Activated CD4-positive, alpha-beta T cell treated with anti-CD3 and anti-CD28 coated beads for 48 hours (primary cell): ENCODE data around the gene SERPINE3.

Experiments used
- DNase-seq: peaks from one replicate; pipeline ENCODE4 v3.0.0-alpha.2; 2020

SERPINE3 gene

DNA sequence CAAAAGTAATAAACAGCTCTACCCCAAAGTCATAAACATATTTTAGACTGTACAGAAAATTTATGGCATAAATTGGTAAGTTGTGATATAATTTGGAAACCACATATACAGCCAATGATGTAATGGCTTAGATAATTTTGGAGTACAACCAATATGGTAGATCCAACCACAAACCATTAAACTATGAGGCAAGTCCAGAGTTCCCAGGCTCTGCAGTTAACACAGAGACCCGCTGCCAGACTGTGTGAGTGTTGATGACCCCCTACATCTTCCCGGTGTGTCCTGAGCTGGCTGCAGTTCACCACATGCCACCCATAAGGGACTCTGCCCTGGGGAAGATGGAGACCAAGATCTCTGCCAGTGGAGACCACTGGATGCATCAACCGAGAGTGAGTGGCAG is 9.9 kb upstream of the SERPINE3 start:
- no peak for DNase-seq

DNA sequence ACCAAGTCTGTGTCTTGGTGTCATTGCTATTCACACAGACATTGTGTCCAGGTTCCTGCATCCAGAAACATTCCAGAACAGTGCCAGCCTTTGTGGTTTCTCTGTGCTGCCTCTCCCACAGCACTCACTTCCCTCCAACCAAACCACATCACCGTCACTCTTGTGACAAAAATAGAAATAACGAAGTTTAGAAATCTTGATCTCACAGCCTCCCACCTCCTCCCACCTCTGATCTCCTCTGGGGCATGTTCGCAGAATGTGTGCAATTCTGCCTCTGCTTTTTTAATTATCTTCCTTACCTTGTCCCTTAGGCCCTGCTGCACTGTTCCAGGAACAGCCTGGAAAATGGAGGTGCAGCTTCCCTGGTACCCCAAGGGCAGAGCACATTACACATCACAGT is 8.7 kb upstream of the SERPINE3 start:
- no peak for DNase-seq

DNA sequence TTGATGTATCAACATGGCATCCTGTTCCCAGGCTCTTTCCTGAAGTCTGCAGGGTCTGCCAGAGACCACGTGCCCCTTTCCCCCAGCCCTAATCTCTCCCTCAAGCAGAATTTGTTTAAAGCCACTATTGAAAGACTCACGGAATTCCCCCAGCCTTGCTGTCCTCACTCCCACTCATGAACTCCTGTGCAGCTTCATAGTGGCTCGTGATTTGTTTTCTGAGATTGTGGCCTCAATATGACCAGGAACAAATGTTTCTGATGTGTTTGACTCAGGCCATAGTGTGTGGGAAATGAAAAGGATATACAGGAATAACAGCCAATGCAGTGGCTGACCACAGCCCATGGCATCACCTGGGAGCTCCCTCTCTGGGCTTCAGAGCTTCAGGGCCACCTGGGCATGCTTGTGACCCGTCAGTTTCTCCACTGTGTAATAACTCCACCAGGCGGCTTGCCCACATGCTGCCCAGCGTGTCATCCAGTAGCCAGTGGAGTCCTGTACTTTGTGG is 8.1 kb upstream of the SERPINE3 start:
- no peak for DNase-seq

DNA sequence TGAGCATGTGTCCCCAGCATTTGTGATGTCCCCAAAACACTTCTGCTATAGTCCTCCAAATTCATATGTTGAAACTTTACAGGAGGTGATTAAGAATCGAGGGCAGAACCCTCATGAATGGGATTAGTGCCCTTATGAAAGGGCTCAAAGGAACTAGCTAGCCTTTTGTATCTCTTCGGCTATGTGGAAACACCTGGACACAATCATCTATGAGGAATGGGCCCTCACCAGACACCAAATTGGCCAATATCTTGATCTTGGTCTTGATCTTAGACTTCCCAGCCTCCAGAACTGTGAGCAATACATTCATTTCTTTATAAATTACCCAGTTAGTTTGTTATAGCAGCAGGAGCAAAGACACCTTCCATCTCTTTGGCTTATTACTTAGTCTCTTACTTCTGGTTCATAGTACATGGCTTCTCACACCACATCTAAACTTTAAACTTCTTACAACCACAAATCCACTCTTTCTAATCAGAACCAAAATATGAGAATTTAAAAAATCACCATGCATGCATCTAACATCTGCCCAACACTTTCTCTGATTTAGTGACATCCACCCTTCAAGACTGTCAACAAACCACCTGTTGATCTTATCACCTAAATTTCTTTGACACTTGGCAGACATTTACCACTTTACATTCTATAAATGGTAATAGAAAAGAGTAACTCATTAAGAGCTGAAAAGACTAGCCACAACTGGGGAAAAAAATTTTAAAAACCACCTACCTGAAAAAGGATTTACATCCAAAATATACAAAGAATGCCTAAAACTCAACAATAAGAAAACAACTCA is 6.7 kb upstream of the SERPINE3 start:
- DNase-seq: no peak

DNA sequence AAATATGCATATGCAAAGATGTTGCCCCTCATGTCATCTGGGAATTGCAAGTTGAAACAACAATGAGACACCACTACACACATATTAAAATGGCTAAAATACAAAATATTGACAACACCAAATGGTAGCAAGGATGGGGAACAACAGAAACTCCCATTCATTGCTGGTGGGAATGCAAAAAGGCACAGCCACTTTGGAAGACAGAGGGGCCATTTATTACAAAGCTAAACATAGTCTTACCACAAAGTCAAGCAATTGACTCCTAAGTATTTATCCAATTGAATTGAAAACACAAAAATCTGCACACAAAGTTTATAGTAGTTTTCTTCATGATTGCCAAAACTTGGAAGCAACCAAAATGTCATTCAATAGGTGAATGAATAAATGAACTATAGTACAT is 6.1 kb upstream of the SERPINE3 start:
- DNase-seq: no peak

DNA sequence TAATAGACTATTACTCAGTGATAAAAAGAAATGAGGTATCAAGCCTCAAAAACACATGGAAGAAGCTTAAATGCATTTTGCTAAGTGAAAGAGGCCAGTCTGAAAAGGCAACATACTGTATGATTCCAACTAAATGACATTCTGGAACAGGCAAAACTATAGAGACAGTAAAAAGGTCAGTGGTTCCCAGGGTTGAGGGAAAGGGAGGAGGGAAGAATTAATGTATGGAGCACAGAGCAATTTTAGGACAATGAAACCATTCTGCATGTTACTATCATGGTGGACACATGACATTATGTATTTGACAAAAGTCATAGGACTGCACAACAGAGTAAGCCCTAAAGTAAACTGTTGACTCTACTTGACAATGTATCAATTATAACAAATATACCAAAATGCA is 5.7 kb upstream of the SERPINE3 start:
- DNase-seq: no peak

DNA sequence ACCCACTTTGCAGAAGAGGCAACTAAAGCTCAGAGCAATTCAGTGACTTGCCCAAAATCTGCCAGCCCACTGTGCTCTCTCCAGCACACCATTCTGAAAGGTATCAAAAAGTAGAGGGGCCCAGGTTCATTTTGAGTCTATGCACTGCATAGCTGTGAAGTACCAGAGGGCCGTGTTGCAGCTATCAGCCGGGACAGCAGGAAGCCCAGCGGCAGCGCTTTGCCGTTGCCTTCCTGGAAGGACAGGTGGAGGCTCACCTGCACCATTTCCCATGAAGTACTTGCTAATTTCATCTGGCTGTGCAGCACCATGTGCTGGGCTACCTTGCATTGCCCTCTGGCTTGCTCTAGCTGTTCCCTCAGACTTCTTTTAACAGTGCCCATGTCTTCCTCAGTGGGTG is 2.7 kb upstream of the SERPINE3 start:
- DNase-seq: no peak

DNA sequence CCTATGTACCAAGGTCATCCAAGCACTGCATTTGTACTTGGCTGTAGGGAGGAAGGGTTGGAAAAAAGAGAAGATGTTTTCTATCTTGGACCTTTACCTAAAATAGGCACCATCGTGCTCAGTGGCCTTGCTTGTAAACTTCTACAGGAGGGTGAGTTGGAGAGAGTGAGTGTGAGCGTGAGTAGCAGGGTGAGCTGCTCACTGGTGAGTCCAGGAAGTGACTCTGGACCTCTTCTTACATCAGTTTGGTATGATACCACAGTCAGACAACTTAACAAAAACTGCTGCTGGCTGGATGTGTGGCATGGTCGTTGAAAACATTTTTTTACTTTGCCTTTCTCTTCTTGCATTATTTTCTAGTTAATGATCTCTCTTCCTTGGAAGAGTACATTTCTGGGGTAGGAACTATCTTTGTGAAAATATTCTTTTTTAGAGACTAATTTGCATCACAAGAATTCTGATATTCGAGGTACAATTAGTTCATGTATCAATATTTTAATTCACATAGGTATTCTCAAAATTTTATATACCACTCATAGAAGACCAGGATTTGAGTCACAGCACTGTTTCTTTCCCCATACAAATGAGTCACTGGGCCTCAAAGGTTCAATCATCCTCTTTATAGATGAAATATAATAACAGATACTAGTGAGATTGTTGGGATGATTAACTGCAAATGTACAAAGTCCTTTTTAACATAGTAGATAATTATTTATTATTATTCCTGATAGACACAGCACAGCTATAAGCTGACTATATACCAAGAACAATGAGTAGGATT is 651 bp downstream of the SERPINE3 start:
- no peak for DNase-seq

DNA sequence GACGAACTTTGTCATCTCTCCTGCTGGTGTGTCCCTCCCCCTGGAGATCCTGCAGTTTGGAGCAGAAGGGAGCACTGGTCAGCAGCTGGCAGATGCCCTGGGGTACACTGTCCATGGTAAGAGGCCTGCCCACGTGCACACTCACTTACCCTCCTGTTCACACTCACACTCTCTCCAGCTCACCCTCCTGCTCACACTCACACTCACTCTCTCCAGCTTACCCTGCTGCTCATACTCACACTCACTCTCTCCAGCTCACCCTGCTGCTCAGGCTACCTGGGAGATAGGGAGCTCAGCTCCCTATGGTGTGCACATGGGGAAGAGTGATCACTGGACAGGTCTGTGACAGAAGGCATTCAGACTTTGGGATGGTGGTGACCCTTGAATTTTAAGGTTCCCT is 1.7 kb downstream of the SERPINE3 start:
- no peak for DNase-seq

DNA sequence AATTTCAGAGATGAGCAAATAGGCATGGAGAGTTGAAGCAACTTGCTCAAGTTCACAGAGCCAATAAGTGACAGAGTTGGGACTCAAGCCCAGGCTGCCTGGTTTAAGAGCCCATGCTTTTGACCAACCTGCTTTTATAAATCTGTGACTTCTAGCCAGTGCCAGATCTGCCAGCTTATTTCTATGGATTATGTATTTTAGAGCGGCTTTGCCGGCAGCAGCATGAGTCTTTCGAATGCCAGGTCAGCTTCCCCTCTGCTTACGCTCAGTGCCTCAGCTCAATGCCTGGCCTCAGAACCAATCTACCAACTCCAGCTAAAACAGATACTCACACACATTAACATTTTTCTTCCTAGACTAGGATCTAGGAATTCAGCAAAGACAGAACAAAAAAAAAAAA is 2.3 kb downstream of the SERPINE3 start:
- no peak for DNase-seq

DNA sequence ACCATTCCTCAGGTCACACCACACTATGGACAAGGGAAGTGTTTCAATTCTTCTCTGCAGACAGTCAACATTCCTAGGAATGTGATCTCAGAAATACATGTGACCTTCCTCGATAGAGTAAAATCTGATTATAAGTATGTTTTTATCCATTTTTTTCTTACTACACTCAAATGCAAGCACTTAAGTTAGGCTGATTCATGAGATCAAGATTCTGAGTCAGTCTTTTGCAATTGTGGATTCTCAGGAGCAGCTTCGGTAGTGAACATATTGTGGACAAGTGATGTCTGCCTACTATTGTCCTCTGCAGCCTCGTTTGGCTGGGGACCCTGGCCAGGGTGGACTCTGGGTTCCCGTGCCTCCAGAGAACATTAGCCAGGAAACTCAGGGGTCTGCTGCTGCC is 3.2 kb downstream of the SERPINE3 start:
- DNase-seq: no peak

DNA sequence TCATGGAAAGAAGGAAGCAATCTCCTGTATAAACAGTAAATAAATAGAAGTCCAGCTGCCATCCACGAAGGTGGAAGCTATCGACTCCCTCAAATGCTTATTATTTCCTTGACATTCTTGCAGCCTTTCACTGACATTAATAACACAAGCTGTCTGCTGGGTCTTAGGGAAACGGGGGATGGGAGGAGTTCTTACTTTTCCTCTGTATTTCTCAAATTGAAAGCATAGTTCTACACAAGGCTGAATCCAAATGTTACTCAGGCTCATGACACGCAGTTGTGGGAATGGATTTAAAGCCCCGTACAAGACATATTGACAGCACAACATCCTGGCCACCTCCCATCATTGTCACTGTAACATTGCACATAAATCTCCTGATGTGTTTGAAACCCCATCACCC is 4.0 kb downstream of the SERPINE3 start:
- DNase-seq: no peak

DNA sequence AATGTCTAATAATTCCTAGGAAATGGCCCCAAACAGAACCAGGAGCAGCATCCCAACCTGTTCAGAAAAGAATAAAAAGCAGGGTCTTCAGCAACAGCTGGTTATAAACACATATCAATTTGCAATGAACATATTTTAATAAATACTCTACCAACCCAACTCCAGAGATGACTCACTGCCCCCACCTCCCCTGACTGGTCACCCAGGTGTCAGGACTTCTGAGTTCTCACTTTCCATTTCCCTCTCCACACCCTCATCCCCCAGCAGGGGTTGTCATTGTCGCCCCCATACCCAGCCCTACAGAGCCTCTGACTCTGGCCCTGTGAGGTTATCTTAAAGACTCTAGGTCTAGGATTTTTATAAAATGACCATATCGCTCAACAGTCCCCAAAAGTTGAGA is 6.9 kb downstream of the SERPINE3 start:
- DNase-seq: no peak

DNA sequence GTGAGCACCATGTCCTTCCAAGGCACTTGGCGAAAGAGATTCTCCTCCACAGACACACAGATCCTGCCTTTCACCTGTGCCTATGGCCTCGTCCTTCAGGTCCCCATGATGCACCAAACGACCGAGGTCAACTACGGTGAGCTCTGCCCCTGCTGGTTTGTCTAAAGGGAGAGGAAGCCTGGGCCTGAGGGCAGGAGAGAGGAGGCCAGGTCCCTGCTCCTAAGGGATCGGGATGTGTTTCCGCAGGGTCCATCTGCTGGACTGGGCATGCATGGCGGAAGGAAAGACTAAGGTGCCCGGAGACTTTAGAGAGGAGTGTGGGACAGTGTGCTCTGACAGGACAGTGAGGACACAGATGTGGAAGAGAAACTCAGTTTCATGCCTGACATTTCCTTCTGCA is 7.6 kb downstream of the SERPINE3 start:
- no peak for DNase-seq

DNA sequence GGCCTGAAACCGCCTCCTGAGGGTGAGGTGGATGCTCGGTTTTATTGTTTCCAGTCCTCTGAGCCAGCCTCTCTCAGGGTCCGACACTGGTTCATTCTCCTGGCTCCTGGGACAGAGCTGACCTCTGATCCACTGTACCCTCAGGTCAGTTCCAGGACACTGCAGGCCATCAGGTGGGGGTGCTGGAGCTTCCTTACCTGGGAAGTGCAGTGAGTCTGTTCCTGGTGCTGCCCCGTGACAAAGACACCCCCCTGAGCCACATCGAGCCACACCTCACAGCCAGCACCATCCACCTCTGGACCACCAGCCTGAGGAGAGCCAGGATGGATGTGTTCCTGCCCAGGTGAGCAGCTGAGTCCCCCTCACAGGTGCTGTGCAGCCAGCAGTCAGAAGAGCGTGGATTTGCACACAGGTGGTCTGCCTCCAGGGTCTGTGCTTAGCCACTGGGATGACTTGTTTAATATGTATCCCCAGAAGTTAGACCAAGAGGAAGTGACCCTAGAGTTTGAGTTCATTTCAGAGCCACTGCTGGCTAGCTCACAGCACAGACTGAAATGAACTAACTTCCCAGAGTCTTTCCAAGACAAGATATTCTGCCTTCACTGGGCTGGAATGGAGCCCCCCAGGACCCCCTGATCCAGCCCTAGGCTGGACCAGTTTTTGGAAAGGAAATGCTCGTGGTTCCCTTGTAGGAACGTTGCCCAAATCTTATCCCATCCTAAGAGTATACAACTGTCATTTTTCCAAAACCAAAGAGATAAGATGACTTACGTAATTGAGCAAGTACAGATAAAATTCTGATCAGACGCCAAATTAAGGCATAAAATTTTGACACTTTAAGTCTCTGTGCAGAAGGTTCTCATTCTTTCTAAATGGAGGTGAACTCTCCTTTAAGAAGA is 8.8 kb downstream of the SERPINE3 start:
- no peak for DNase-seq

DNA sequence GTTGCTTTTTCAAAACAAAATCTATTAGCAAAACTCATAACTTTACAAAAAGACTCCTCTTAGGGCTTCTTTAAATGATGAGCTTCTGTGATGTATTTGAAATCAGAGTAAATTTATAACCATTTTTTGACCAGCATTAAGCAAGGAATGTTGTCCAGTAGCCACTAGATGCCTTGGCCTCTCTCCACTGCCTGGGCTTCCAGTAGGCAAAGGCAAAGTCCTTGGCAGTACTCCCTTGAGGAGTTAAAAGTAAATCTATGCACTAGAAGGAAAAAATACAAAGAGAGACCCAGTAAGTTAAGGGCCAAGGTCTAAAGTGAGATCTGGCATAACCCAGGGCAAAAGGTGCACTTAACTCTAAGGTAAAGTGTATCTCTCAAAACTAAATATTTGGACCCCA is 9.5 kb downstream of the SERPINE3 start:
- DNase-seq: no peak

DNA sequence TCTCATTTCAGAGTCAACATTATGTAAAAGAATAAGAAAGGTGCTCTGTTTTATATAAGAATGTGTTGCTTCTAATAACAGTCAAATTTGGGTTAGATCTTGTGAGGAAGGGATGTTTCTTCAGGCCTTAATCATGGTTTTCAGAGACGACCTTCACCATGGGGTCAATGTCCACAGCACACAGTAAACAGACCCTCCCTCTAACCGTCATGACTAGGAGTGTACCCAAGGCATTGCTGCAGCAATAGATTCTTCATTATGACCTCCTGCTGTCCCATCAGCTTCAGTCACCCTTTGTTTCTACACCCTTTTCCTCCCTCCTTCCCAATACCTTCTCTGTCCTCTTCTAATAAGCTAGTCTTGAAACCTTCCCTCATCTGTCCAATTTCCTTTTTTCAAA is 15.7 kb downstream of the SERPINE3 start:
- DNase-seq: no peak

DNA sequence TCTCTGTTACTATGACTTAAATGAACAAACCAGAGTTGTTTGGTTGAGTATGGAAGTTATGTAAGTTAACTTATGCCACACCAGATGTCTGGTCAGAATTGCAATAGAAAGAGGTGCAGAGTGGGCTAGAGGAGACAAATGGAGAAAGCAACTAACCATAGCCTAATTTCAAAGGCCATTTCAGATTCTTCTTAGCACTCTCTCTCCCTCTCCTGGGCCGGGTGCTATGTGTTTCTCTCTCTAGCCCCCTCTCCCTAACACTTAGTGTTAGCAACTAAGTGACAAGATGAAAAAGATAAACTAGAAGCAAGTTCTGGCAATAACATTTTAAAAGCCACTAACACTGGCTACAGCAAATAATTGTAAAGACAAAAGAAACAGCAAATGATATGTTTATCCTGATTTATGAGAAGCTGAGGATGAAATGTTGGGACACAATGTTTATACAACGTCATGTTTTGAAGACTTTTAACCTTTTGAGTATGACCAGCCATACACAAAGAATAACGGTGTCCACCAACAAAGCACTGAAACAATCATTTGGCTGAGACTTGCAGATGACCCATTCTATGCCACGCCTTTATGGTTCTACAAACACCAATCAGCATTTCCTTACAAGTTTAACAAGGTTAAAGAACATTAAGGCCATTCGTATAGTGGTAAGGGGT is 18.6 kb downstream of the SERPINE3 start:
- DNase-seq: no peak

DNA sequence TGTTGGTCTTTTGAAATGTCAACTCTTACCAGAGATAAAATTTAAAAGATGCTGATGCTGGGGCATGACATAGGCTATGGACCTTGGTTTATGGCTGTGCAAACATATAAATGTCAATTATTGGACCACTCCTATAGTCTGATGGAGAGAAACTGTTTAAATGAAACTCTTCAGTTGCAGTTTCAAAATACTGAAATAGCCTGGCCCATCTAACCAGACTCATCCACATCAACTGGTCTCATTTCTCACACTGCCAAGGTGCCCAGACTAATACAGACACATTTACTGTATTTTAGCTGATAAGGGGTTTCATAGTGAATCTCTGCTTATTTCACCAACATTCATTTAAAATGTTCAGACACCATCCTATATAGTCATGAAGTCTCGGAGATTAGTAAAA is 19.9 kb downstream of the SERPINE3 start:
- DNase-seq: no peak

DNA sequence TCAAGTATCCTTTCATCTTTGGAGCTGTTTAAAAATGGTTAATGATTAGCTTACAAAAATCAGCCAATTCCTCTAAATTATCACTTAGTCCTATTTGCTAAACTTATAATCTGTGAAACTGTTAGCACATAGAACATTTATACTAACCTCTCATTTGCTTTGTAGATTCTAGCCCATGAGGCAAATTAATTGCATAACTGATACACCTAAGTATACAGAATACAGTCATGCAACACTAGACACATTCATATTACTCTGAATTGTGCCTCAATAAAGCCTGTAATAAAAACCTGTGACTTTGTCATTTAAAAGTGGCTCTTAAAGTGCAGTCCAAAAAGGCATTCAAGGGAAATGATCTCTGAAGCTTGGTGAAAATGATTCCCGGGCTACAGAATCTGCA is 21.0 kb downstream of the SERPINE3 start:
- no peak for DNase-seq

DNA sequence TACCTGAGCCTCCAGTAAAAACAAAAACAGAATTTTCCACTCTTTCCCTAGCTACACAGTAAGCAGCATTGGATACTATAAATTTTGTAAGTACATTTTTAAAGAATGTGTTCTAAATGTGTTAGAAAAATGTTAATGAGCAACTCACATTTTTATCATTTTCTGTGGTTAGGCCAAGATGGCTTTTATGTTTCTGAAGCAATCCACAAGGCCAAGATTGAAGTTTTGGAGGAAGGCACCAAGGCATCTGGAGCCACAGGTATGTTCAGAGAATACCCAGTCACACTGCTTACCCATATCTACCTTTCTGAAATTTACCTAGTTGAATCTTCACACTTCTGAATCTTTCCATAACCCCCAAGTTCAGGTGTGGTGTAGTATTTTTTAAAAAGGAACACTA is 21.6 kb downstream of the SERPINE3 start:
- DNase-seq: no peak

DNA sequence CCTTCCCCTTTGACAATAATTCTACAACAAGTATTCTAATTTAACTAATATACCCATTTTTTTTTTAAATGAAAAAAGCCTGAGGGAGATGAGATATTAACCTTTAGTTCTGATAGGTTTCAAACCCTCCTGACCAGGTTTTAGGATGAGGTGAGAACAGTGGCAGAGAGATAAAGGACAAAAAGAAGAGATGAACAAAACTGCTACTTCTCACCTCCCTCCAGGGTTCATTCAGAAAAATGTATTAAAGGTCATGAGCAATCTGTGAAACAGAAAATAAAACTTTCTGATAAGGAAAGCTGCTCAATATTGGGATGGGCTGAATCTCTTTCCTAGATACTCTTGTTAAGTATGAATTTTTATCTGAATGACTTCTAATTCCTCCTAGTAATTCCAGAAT is 24.1 kb downstream of the SERPINE3 start:
- no peak for DNase-seq
